Effector CD4-positive, alpha-beta T cell (primary cell): ENCODE data around the gene HPD. TPM values are rescaled to one million over a fixed set of nuclear protein-coding genes. Genes with fewer than 3 reads are reported as not detected.
"Not testable (repeated sequence)": the region's sequence is repeated elsewhere in the genome, so short reads cannot be mapped to it uniquely, and the experiment has no call there.

ENCODE experiments used
- DNase-seq: peaks from one replicate; pipeline ENCODE4 v3.0.0-alpha.2; 2020
- total RNA-seq: gene quantifications from one replicate; lab custom pipeline; 2026; lab: John Stamatoyannopoulos, UW

Gene HPD
- not detected for total RNA-seq

DNA sequence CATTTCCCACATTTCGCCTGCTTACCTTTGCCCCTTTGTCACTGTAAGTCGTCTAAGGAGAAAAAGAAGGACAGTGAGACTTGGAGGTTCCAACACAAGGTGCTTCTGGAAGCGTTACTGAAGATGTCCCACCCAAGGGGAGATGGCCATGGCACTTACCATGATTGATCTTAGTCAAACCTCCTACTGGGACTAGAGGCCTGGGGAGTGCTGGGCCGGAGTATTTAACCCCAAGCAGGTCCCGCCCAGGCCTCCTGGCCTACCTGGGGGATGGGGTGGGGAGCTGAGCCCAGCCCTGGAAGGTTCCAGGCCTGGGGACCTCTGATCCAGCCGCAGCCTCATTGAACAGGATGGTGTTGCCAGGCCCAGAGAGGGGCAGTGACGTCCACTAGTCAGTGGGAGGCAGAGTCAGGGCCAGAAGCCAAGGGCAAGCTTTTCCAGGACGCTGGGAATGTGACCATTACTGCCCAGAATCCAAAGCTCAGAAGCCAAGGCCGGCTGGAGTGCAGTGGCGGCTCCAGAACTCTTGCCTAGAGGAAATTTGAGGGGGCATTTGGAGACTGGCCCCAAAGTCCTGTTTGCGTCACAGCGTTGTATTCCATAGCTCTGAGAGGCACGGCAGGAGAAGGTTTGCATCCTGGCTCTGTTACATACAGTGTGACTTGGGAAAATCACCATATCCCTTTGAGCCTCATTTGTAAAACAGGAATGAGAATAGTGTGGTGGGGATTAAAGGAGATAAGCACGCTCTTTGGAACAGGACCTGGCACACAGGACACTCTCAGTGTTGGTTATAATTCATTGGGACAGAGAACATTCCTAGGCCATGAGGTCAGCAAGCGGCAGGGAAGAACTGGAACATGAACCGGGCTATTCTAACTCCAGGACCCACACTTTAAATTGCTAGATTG lies at the start of gene HPD:
HPD (minus strand) TSS at position 198 of the 911 bp plus-strand sequence; CDS start at position 162, 36 bp downstream.
- DNase-seq, result no peak

DNA sequence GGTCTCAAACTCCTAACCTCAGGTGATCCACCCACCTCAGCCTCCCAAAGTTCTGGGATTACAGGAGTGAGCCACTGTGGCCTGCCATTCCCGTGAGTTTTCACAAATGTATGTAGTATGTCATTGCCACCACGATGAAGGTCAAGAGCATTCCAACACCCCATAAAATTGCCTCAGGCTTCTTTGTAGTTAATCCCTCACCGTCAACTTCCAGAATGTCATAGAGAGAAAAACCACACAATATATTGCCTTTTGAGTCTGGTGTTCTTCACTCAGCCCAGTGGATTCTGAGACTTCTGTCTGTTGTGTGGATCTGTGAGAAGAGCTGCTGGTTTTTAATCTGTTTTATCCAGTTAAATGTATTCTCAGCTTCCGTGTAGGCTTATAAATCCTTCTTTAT lies 47.1 kb upstream of the HPD start:
- no peak for DNase-seq

DNA sequence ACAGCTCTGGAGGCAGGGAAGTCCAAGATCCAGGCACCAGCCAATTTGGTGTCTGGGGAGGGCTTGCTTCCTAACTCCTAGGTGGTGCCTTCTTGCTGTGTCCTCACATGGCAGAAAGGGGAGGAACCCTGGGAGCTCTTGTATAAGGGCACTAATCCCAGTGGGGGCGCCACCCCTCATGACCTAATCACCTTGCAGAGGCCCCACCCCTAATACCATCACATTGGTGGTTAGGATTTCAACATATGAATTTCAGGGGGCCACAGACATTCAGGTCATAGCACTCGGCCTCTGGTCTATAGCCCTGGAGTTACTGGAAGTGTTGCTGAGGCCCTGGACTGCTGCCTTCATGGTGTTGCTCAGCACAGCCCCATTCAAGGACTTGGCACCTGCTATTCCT lies 44.5 kb upstream of the HPD start:
- no peak for DNase-seq

DNA sequence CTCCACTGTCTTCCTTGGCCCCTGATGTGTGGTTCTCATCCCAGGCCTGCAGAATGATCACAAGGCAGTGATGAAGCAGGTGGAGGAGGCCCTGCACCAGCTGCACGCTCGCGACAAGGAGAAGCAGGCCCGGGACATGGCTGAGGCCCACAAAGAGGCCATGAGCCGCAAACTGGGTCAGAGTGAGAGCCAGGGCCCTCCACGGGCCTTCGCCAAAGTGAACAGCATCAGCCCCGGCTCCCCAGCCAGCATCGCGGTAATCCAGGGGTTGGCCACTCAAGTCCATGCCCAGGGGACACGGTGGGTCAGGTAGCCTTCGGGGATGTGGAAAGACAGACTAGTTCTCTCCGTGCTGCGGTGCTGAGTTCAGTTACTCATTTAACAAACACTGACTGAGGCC lies 40.9 kb upstream of the HPD start:
- DNase-seq, result no peak

DNA sequence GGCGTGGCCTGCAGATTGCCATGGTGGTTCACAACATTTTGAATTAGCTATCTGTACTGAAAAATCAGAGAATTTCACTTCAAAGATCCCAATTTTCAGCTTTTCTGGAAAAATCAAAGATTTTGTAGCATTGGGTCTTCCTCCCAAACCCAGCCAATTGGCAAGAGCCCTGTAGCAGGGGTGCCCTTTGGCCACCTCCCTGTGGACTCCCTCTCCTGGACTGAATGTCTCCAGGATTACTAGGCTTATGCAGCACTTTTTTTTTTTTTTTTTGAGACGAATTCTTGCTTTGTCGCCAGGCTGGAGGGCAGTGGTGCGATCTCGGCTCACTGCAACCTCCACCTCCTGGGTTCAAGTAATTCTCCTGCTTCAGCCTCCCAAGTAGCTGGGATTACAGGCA lies 39.6 kb upstream of the HPD start:
- no peak for DNase-seq

DNA sequence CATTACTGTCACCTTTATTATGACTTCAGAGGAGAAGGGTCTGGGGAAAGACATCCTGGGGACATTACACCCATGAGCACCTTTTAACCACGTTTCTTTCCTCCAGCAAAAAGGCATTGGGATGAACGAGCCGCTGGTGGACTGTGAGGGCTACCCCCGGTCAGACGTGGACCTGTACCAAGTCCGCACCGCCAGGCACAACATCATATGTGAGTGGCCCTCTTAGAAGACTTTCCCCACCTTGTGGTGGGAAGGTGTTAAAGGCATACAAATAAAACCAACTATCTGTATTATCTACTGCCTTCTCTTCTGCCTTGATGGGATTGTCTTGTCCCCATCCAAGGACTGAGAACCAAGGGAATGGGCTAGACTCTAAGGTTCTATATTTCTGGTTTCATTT lies 36.0 kb upstream of the HPD start:
- no peak for DNase-seq

DNA sequence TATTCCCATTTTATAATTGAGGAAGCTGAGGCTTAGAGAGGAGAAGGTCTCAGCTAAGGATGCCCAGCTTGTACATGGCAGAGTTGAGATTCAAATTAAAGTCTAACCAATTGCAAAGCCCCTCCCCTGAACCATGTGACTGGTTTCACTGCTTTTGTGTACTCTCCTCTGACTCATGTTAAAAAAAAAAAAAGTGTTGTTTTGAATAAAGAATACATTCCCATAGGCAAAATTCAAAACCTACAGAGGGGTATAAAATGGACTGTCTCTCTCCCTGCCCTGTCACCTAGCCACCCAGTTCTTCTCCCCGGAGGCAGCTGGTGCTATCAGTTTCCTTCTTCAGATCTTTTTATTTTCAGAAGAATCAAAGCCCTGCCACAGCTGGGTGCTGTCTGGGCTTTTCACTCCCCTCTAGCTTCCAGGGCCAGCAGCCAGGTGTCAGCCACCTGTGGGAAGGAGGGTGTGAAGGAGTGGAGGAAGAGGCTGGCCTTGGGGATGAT lies 35.4 kb upstream of the HPD start:
- DNase-seq, result no peak

DNA sequence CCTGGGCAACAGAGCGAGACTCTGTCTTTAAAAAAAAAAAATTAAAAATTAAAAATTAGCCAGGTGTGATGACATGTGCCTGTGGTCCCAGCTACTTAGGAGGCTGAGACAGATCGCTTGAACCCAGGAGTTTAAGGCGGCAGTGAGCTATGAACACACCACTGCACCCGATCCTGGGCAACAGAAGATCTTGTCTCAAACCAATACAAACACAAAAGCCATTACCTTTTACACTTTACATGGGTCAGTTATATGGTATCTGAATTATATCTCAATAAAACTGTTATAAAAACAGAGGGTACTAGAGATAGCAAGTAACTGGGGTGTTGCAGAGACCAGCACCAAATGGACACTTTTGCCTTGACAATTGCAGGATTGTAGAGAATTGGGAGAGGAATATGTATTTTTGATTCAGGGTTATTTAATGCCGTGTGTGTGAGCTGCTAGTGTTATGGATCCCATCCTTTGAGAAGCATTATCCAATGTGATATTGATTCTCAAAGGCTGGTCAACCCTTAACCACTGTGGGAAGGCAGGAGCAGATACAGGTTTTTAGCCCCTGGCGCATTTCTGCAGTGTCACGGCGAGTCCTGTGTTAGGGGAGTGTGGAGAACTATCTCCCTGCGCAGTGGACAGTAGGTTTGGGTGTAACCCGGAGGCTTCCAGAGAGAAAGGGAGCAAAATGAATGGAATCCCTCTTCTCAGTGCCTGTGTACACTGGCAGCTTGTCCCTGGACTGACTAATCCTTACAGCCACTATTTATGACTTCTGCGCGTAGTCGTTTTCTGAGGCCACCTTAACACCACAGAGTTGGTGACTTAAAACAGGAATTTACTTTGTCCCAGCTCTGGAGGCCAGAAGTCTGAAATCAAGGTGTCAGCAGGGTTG lies 34.3 kb upstream of the HPD start:
- DNase-seq, result no peak

DNA sequence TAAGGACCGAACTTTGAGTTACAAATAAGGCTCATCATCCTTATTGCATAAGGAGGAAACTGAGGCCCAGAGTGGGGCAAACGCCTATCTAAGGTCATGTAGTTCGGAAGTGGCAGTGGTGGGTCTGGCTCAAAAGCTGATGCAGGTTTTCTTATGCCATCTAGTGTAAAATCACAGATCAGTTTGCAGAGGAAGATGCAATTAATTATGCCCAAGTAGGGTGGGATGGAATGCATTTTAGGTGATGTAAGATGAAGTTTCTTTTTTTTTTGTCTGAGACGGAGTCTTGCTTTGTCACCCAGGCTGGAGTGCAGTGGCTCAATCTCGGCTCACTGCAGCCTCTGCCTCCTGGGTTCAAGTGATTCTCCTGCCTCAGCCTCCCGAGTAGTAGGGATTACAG lies 31.0 kb upstream of the HPD start:
- DNase-seq, result not testable (repeated sequence)

DNA sequence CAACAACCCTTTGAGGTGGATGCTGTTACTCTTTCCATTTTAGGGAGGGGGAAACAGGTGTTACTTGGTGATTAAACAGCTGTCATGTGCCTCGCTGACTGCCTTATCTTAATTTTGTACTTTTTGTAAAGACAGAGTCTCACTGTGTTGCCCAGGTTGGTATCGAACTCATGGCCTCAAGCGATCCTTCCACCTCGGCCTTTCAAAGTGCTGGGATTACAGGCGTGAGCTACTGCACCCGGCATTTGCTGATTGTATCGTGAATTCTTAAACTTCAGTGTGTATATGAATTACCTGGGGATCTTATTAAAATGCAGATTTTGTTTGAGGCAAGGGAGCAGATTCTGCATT lies 30.6 kb upstream of the HPD start:
- DNase-seq, result no peak

DNA sequence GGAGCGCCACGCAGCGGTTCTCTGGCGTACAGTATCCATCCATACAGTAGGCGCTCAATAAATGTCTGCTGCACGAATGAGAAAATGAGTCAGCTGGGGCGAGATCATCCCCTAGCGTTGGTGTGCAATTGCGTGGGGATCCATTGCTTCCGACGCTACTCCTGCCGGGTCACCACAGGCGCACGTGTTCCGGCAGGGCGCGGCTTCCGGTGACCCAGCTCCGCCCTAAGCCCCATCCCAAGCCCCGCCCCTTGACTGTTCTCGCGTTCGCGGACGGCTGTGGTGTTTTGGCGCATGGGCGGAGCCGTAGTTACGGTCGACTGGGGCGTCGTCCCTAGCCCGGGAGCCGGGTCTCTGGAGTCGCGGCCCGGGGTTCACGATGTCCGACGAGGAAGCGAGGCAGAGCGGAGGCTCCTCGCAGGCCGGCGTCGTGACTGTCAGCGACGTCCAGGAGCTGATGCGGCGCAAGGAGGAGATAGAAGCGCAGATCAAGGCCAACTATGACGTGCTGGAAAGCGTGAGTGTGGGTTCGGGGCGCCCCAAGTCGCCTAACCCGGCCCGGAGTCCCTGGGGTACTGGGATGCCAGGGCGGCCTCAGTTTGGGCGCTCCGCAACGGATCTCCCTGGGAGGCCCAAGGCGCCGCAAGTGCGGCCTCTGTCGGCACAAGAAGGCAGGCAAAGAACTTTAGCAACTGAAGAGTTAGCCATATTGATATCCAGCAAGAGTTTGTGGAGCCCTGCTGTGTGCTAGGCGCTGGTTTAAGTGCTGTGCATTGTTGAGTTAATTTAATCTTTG lies 30.0 kb upstream of the HPD start, which contains the start of gene PSMD9:
PSMD9 (plus strand) TSS at position 313 of the 796 bp plus-strand sequence; CDS start at position 380, 67 bp downstream.
- DNase-seq, result peak; percentile 97

DNA sequence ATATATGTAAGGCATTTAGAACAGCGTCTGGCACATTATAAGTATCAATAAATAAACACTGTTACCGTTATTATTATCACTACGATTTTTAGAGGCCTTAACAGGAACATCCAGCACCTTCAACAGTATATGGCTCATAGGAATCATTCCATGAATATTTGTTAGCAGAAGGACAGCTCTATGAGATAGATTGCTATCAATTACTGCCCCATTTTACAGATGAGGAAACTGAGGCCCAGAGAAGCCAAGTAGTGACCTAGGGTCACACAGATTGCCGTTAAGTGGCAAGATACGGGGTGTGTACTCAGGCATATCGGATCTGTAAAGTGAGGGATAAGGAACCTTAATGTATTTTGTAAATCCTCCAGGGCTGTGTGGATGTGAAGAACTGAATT lies 29.4 kb upstream of the HPD start:
- DNase-seq, result no peak

DNA sequence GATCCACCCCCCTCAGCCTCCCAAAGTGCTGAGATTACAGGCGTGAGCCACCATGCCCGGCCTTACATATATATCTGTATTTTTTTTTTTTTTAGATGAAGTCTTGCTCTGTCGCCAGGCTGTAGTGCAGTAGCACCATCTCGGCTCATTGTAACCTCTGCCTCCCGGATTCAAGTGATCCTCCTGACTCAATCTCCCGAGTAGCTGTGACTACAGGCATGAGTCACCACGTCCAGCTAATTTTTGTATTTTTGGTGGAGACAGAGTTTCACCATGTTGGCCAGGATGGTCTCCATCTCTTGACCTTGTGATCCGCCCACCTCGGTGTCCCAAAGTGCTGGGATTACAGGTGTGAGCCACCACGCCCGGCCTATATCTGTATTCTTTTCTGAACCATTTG lies 26.5 kb upstream of the HPD start:
- DNase-seq, result not testable (repeated sequence)

DNA sequence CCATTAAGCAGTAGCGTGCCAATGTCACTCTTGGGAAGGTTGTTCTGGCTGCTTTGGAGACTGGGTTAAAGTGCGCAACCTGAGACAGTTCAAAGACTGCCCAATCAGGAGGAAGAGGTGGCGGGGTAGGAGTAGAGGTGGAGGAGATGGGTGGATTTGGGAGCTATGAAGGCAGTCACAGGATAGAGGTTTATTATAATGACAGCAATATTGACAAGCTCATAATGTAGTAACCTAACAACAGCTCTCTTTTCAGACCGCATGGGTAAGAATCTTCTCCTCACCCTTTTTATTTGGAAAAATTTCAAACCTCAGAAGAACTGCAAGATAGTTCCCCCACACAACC lies 24.6 kb upstream of the HPD start:
- no peak for DNase-seq

DNA sequence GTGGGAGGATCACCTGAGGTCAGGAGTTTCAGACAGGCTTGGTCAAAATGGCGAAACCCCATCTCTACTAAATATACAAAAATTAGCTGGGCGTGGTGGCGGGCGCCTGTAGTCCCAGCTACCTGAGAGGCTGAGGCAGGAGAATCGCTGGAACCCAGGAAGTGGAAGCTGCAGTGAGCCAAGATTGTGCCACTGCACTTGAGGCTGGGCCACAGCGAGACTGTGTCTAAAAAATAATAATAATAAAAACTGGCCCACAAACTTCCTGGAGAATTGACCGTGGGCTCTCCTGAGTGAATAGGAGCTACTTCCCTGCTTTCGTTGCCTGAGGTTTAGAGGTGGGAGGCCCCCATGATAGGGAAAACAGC lies 17.4 kb upstream of the HPD start:
- DNase-seq, result not testable (repeated sequence)

DNA sequence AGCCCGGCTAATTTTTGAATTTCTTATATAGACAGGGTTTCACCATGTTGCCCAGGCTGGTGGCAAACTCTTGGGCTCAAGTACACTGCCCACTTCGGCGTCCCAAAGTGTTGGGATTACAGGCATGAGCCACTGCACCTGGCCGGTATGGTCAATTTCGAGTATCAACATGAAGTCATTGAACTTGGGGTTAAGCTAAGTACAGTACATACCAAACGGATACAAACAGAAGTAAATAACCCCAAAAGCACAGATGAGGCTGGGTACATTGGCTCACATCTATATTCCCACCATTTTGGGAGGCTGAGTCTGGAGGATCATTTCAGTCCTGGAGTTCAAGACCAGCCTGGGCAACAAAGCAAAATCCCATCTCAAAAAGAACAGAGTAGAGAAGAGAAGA lies 16.9 kb upstream of the HPD start:
- DNase-seq, result no peak

DNA sequence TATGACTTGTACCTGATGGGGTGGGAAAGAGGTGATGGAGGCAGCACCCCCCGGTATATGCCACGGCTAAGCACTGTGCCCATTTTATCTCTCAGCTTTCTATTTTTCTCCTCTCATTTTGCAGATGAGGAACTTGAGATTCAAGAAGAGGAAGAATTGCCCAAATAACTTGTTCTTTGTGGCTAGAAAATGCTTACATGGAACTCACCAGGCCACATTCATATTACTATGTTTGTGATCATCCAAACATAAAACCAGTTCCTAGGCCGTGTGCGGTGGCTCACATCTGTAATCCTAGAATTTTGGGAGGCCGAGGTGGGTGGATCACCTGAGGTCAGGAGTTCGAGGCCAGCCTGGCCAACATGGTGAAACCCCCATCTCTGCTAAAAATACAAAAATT lies 15.4 kb upstream of the HPD start:
- no peak for DNase-seq

DNA sequence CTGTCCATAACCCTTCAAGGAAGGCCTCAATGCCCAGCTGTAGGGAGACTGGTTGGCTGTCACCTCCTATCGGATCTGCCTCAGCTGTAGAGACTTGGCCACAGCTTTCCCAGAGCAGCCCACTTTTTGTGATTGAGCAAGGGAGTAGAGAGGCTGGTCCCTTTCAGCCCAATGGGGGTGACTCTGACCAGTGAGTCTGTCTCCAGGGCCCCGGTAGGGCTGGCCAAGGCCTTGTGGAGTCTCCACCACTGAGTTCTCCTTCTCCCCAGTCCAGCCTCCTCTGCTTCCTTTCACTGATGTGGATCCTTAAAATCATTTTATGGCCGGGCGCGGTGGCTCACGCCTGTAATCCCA lies 14.5 kb upstream of the HPD start:
- no peak for DNase-seq

DNA sequence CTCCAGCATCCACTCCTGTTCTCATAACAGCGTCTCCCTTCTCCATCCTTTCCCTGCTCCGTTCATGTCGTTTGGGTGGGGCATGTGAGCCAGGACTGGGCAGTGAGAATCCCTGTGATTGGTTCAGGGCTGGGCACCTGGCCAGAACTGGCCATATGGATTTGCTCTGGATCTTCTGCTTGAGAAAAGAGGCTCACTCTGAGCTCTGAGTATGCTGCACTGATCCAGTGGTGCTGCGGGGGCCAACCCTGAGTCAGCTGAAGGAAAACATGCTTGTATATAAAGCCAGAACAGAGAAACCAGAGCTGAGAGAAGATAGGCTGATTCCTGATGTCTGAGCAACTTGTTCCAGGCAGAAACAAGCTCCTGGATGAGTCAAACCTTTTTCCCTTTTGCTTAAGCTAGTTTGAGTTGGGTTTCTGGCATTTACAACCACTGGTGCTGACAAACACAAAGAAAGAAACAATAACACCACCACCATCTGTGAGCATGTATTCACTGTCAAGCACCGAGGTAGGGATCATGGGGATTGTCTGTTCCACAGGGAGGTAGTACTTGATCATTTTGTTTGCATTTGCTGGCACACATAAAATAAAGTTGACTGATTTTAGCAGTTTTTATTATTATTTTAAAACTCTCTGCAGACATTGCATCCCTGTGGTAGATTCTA lies 14.0 kb upstream of the HPD start:
- no peak for DNase-seq

DNA sequence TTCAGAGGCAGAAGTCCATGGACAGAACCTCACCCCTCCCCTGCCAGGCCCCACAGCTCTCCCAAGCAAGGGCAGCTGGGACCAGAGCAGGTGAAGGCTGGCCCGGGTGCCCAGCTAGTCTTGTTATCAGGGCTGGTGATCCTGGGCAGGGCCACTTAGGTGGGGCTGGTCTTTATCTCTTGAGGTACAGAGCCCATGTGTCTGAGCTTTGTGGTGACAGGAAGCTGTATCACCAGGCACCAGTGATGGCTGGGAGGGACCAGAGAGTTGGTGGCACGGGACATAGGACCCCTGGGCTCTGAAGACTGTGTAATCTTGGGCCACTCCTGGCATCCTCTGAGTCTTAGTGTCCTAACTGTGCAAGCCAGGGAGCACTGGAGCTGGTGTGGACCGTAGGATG lies 12.8 kb upstream of the HPD start:
- DNase-seq, result no peak

DNA sequence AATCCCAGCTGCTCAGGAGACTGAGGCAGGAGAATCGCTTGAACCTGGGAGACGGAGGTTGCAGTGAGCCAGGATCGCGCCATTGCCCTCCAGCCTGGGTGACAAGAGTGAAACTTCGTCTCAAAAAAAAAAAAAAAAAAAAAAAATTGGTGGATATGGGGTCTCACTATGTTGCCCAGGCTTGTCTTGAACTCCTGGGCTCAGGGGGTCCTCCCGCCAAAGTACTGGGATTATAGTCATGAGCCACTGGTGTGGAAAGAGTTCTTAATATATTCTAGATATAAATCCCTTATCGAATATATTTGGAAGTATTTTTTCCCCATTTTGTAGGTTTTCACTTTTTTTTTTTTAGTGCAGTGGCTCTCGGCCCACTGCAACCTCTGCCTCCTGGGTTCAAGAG lies 10.6 kb upstream of the HPD start:
- not testable (repeated sequence) for DNase-seq

DNA sequence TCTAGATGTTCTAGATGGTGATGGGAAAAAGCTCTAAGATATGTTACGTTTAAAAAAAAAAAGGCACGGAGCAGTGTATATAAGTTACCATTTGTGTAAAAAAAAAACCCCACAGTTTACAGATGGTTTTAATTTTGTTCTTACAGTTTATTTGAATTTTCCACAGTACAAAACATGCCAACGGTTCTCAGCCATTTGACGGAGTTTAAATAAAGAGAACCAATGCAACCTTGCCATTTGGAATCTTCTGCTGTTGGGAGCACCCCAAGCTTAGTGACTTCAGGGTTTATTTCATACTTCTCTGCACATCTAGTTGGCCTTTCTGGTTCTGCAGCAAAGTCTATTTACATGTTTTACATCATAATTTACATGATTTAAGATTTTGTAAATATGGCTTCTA lies 7.7 kb upstream of the HPD start:
- DNase-seq, result no peak
